Calu3 (cell line): Measurements from ENCODE around the gene MRPL17. TPM values are rescaled to one million over a fixed set of nuclear protein-coding genes. Genes with fewer than 3 reads are reported as not detected.

ENCODE experiments used
- BruUV-seq: library from RNA; stranded (reverse); fragments of 400-500 nt; replicated peaks from 2 replicates; lab custom pipeline; 2021; lab: Mats Ljungman, UMichigan
- CTCF ChIA-PET: fragments of 300-600 bp; sonication (Branson Sonifier 250); formaldehyde crosslinking; loops from one replicate; lab custom pipeline; 2022; ENCODE audit warnings: antibody characterized with exemption; lab: Charles Lee
- DNase-seq: peaks from one replicate; pipeline ENCODE4 v3.0.0; 2022
- H3K27ac Mint-ChIP-seq: one replicate; pipeline ENCODE4 v1.8.0; 2022; ENCODE audit warnings: mixed read lengths; ENCODE audit not compliant: unreplicated experiment
- H3K27me3 Mint-ChIP-seq: one replicate; pipeline ENCODE4 v1.8.0; 2022; ENCODE audit warnings: mixed read lengths; ENCODE audit not compliant: unreplicated experiment
- H3K36me3 Mint-ChIP-seq: one replicate; pipeline ENCODE4 v1.8.0; 2022; ENCODE audit warnings: mild to moderate bottlenecking, moderate library complexity, mixed read lengths; ENCODE audit not compliant: insufficient read depth, unreplicated experiment
- H3K4me1 Mint-ChIP-seq: one replicate; pipeline ENCODE4 v1.8.0; 2022; ENCODE audit warnings: mild to moderate bottlenecking, low read depth, mixed read lengths; ENCODE audit not compliant: unreplicated experiment
- H3K4me3 Mint-ChIP-seq: one replicate; pipeline ENCODE4 v1.8.0; 2022; ENCODE audit warnings: mild to moderate bottlenecking, low read depth, moderate library complexity, mixed read lengths; ENCODE audit not compliant: unreplicated experiment
- H3K9me3 Mint-ChIP-seq: one replicate; pipeline ENCODE4 v1.8.0; 2022; ENCODE audit warnings: low read depth, mixed read lengths; ENCODE audit not compliant: unreplicated experiment
- CTCF ChIP-seq: fragments of 200-600 bp; IDR thresholded peaks from one replicate; pipeline ENCODE4 v1.8.0; 2022; ENCODE audit warnings: antibody characterized with exemption; ENCODE audit not compliant: unreplicated experiment
- intact Hi-C: fragments of 100-400 bp; cut with micrococcal nuclease; formaldehyde crosslinking; loops from one replicate; pipeline ENCODE4 v1.10.0; 2022; ENCODE audit not compliant: unreplicated experiment
- total RNA-seq: library from RNA; stranded (reverse); gene quantifications from 2 replicates; pipeline ENCODE4 v1.2.3, GENCODE V29; 2022

Gene MRPL17
- total RNA-seq, 1 experiment from 2014 or later, result 78.2 TPM

GRCh38 chr11:6653097-6653496 lies 30.0 kb downstream of the MRPL17 start:
- Mint-ChIP-seq H3K36me3 (no peaks in the 10 kb centered on the region), H3K9me3 (no peaks in the 10 kb centered on the region), H3K27me3 (no peaks in the 10 kb centered on the region), H3K4me3 (no peak overlapping the region), H3K27ac (no peak overlapping the region), H3K4me1 (no peaks in the 10 kb centered on the region)
- TF ChIP-seq CTCF, result no peak
- intact Hi-C loops, result no loop called here
- no peak for DNase-seq
- CTCF ChIA-PET, result no interaction called here
- no TSS peak for BruUV-seq

GRCh38 chr11:6652182-6652581 lies 31.0 kb downstream of the MRPL17 start:
- no peak for TF ChIP-seq CTCF
- Mint-ChIP-seq H3K36me3 (no peaks in the 10 kb centered on the region), H3K9me3 (no peaks in the 10 kb centered on the region), H3K4me3 (no peak overlapping the region), H3K27me3 (no peaks in the 10 kb centered on the region), H3K27ac (no peak overlapping the region), H3K4me1 (no peaks in the 10 kb centered on the region)
- CTCF ChIA-PET, result no interaction called here
- intact Hi-C loops, result no loop called here
- DNase-seq, result no peak
- no TSS peak for BruUV-seq

GRCh38 chr11:6650980-6651379 lies 32.2 kb downstream of the MRPL17 start:
- DNase-seq, result no peak
- no TSS peak for BruUV-seq
- Mint-ChIP-seq H3K4me3 (no peak overlapping the region), H3K27ac (no peak overlapping the region), H3K4me1 (no peaks in the 10 kb centered on the region), H3K27me3 (no peaks in the 10 kb centered on the region), H3K36me3 (no peaks in the 10 kb centered on the region), H3K9me3 (no peaks in the 10 kb centered on the region)
- intact Hi-C loops, result no loop called here
- TF ChIP-seq CTCF, result no peak
- CTCF ChIA-PET, result no interaction called here

- no TSS peak for BruUV-seq
- intact Hi-C loops, result no loop called here
Measured at GRCh38 chr11:6650104-6650503, 33.0 kb downstream of the MRPL17 start.

More at GRCh38 chr11:6650104-6650503, 33.0 kb downstream of the MRPL17 start:
- Mint-ChIP-seq H3K9me3 (no peaks in the 10 kb centered on the region), H3K36me3 (no peaks in the 10 kb centered on the region), H3K4me1 (no peaks in the 10 kb centered on the region), H3K27me3 (no peaks in the 10 kb centered on the region), H3K27ac (no peak overlapping the region), H3K4me3 (no peak overlapping the region)
- DNase-seq, result no peak
- CTCF ChIA-PET, result interaction anchor here (0.6 to 0.9 kb wide), 2 partner anchors 13 to 33 kb away, joined by 3 read pairs; partner anchors contain the start of gene MRPL17
- TF ChIP-seq CTCF, result no peak
